Mesendoderm (in vitro differentiated cells): ENCODE measurements around the gene FGR.

Experiments used
- DNase-seq: peaks from one replicate; pipeline ENCODE4 v3.0.0; 2013
- H2AK5ac ChIP-seq: 2 replicates; pipeline ENCODE4 v1.6.1; 2013; ENCODE audit warnings: low read length, inconsistent platforms
- H2BK120ac ChIP-seq: 2 replicates; pipeline ENCODE4 v1.6.1; 2013; ENCODE audit warnings: low read depth, mild to moderate bottlenecking, low read length, moderate library complexity, mixed read lengths
- H2BK15ac ChIP-seq: replicated peaks from 2 replicates; pipeline ENCODE4 v1.6.1; 2013; ENCODE audit warnings: low read depth, mild to moderate bottlenecking, moderate library complexity
- H2BK5ac ChIP-seq: 2 replicates; pipeline ENCODE4 v1.6.1; 2013; ENCODE audit warnings: low read length, inconsistent platforms
- H3K18ac ChIP-seq: 2 replicates; pipeline ENCODE4 v1.6.1; 2013; ENCODE audit warnings: mild to moderate bottlenecking, low read length, mixed read lengths
- H3K23ac ChIP-seq: one replicate; pipeline ENCODE4 v1.6.1; 2013; ENCODE audit warnings: low read length
- H3K27ac ChIP-seq: 2 replicates; pipeline ENCODE4 v1.5.1; 2013; ENCODE audit warnings: low read depth, mild to moderate bottlenecking, inconsistent platforms, low read length, moderate library complexity
- H3K27me3 ChIP-seq: 2 replicates; pipeline ENCODE4 v1.6.1; 2013; ENCODE audit warnings: low read length, control low read depth, mild to moderate bottlenecking, inconsistent platforms; ENCODE audit not compliant: insufficient read depth, poor library complexity
- H3K36me3 ChIP-seq: 2 replicates; pipeline ENCODE4 v1.6.1; 2013; ENCODE audit warnings: low read length, inconsistent platforms; ENCODE audit not compliant: control insufficient read depth, insufficient read depth
- H3K4ac ChIP-seq: one replicate; pipeline ENCODE4 v1.6.1; 2013; ENCODE audit warnings: low read depth, mild to moderate bottlenecking, low read length, moderate library complexity
- H3K4me1 ChIP-seq: 2 replicates; pipeline ENCODE4 v1.6.1; 2013; ENCODE audit warnings: low read depth, low read length, inconsistent platforms; ENCODE audit not compliant: control insufficient read depth
- H3K4me2 ChIP-seq: 2 replicates; pipeline ENCODE4 v1.6.1; 2013; ENCODE audit warnings: low read length
- H3K4me3 ChIP-seq: 2 replicates; pipeline ENCODE4 v1.5.1; 2013; ENCODE audit warnings: mild to moderate bottlenecking, low read length
- H3K56ac ChIP-seq: one replicate; pipeline ENCODE4 v1.6.1; 2013; ENCODE audit warnings: low read length
- H3K79me1 ChIP-seq: 2 replicates; pipeline ENCODE4 v1.6.1; 2013; ENCODE audit warnings: low read length, inconsistent platforms
- H3K79me2 ChIP-seq: 2 replicates; pipeline ENCODE4 v1.6.1; 2013; ENCODE audit warnings: mild to moderate bottlenecking, low read length; ENCODE audit not compliant: control insufficient read depth, insufficient read depth
- H3K9ac ChIP-seq: 2 replicates; pipeline ENCODE4 v1.6.1; 2013; ENCODE audit warnings: low read length, inconsistent platforms
- H4K5ac ChIP-seq: one replicate; pipeline ENCODE4 v1.6.1; 2013; ENCODE audit warnings: low read length
- H4K8ac ChIP-seq: one replicate; pipeline ENCODE4 v1.6.1; 2013; ENCODE audit warnings: low read depth, mild to moderate bottlenecking, control low read depth, low read length, moderate library complexity
- WGBS: extraction: QIAGEN DNeasy Blood & Tissue Kit; methylation state at CpG from one replicate; pipeline ENCODE4 v1.1.7; 2013; ENCODE audit warnings: low lambda C conversion rate, missing lambda C conversion rate; ENCODE audit not compliant: insufficient coverage; ENCODE audit errors: extremely low coverage; 5-methylcytosine and 5-hydroxymethylcytosine counted together

FGR gene

GRCh38 chr1:27658951-27659496 is 24.0 kb upstream of the FGR start:
- no peak overlapping the region for H3K23ac ChIP-seq

GRCh38 chr1:27656157-27656893 is 21.3 kb upstream of the FGR start:
- Histone ChIP-seq H4K5ac (no peak overlapping the region), H2AK5ac (no peak overlapping the region), H3K9ac (no peak overlapping the region), H3K27ac (no peak overlapping the region), H4K8ac (no peak overlapping the region), H3K79me1 (no peaks in the 10 kb centered on the region), H3K27me3 (no peaks in the 10 kb centered on the region), H3K4me1 (peaks cover 7% of the 10 kb centered on the region), H3K79me2 (no peaks in the 10 kb centered on the region), H3K56ac (no peak overlapping the region), H3K18ac (no peak overlapping the region), H3K23ac (no peak overlapping the region), H3K4ac (no peak overlapping the region), H2BK120ac (no peak overlapping the region), H3K36me3 (no peaks in the 10 kb centered on the region), H2BK15ac (no peak overlapping the region), H3K4me2 (no peak overlapping the region), H2BK5ac (no peak overlapping the region), H3K4me3 (no peak overlapping the region)
- WGBS = no CpG with 5 or more reads among the region's 7 CpGs
- DNase-seq = peak; percentile 94

More at GRCh38 chr1:27658951-27659496, 24.0 kb upstream of the FGR start:
- Histone ChIP-seq H3K79me1 (no peaks in the 10 kb centered on the region), H3K4me2 (peak overlapping the region; percentile 64), H3K4me1 (peaks cover 13% of the 10 kb centered on the region), H4K5ac (no peak overlapping the region), H3K9ac (no peak overlapping the region), H3K18ac (no peak overlapping the region), H3K4me3 (no peak overlapping the region), H3K56ac (peak overlapping the region; percentile 79), H2BK120ac (no peak overlapping the region), H3K79me2 (no peaks in the 10 kb centered on the region), H3K4ac (no peak overlapping the region), H2AK5ac (no peak overlapping the region), H3K27ac (no peak overlapping the region), H3K36me3 (no peaks in the 10 kb centered on the region), H2BK15ac (no peak overlapping the region), H4K8ac (no peak overlapping the region), H2BK5ac (no peak overlapping the region), H3K27me3 (no peaks in the 10 kb centered on the region)
- DNase-seq = peak; percentile 63
- no CpG with 5 or more reads among the region's 7 CpGs for WGBS

GRCh38 chr1:27655151-27655937 is 20.4 kb upstream of the FGR start:
- peaks cover 10% of the 10 kb centered on the region for H3K4me1 ChIP-seq
- peak overlapping the region; percentile 24 for H3K27ac ChIP-seq
- peak; percentile 23 for DNase-seq
- no peak overlapping the region for H3K4ac ChIP-seq
- H3K23ac ChIP-seq = peak overlapping the region; percentile 84
- H3K36me3 ChIP-seq = no peaks in the 10 kb centered on the region
- H3K56ac ChIP-seq = peak overlapping the region; percentile 45
- peak overlapping the region; percentile 15 for H3K18ac ChIP-seq
- H2BK5ac ChIP-seq = peak overlapping the region; percentile 69
- H3K4me2 ChIP-seq = no peak overlapping the region
- no peaks in the 10 kb centered on the region for H3K79me1 ChIP-seq
- no peaks in the 10 kb centered on the region for H3K27me3 ChIP-seq
- no peak overlapping the region for H3K4me3 ChIP-seq
- peak overlapping the region; percentile 25 for H2BK15ac ChIP-seq
- peak overlapping the region; percentile 33 for H4K5ac ChIP-seq
- no peak overlapping the region for H2AK5ac ChIP-seq
- H2BK120ac ChIP-seq = no peak overlapping the region
- H4K8ac ChIP-seq = no peak overlapping the region
- peak overlapping the region; percentile 33 for H3K9ac ChIP-seq
- H3K79me2 ChIP-seq = no peaks in the 10 kb centered on the region
- WGBS = no CpG with 5 or more reads among the region's 11 CpGs

- Histone ChIP-seq H3K4me2 (no peak overlapping the region), H3K4me3 (no peak overlapping the region), H2BK120ac (no peak overlapping the region), H2BK5ac (no peak overlapping the region), H3K4me1 (peaks cover 8% of the 10 kb centered on the region), H2BK15ac (no peak overlapping the region), H3K23ac (no peak overlapping the region), H3K36me3 (no peaks in the 10 kb centered on the region), H4K8ac (no peak overlapping the region), H3K9ac (no peak overlapping the region), H3K79me2 (no peaks in the 10 kb centered on the region), H2AK5ac (no peak overlapping the region), H3K79me1 (no peaks in the 10 kb centered on the region), H4K5ac (no peak overlapping the region), H3K27me3 (no peaks in the 10 kb centered on the region), H3K27ac (no peak overlapping the region), H3K4ac (no peak overlapping the region), H3K18ac (no peak overlapping the region), H3K56ac (no peak overlapping the region)
- DNase-seq = no peak
- no CpG with 5 or more reads among the region's 5 CpGs for WGBS
Observed at GRCh38 chr1:27652111-27652864, 17.3 kb upstream of the FGR start.

- Histone ChIP-seq H3K56ac (peak overlapping the region; percentile 54), H4K8ac (no peak overlapping the region), H2BK5ac (no peak overlapping the region), H3K4me3 (no peak overlapping the region), H3K79me2 (no peaks in the 10 kb centered on the region), H3K23ac (no peak overlapping the region), H3K4me1 (peaks cover 8% of the 10 kb centered on the region), H3K9ac (no peak overlapping the region), H3K27me3 (no peaks in the 10 kb centered on the region), H2BK15ac (no peak overlapping the region), H2BK120ac (no peak overlapping the region), H4K5ac (no peak overlapping the region), H3K4me2 (no peak overlapping the region), H3K4ac (no peak overlapping the region), H3K36me3 (no peaks in the 10 kb centered on the region), H3K27ac (no peak overlapping the region), H3K18ac (no peak overlapping the region), H2AK5ac (no peak overlapping the region), H3K79me1 (no peaks in the 10 kb centered on the region)
- no CpG with 5 or more reads among the region's 7 CpGs for WGBS
- peak; percentile 98 for DNase-seq
Observed at GRCh38 chr1:27650539-27651175, 15.7 kb upstream of the FGR start.
